ENCODE results near the gene LAMA1.

LAMA1 gene

DNA sequence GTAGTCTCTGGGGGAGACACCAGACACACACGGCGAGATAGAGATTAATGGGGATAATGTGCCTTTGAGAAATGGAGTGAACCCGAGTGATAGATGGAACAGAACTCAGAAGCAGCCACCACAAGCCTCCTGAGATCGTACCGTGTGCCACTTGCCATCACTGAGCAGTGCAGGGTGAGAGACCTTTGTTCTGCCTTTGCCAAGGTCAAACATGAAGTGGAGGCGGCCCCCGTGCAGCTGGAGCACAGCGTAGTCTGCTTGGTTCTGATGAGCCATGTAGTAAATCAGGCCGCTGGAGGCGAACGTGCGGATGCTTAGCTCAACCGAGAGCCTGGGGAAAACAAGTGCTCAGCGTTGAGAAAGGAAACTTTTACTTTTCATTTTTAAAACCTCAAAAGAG, 167.0 kb downstream of the LAMA1 start:
- no peaks in the 10 kb centered on the region for H3K27me3 ChIP-seq (ENCODE audit: control insufficient read depth, insufficient read depth, low read length)
- TF ChIP-seq, protein P1, sequence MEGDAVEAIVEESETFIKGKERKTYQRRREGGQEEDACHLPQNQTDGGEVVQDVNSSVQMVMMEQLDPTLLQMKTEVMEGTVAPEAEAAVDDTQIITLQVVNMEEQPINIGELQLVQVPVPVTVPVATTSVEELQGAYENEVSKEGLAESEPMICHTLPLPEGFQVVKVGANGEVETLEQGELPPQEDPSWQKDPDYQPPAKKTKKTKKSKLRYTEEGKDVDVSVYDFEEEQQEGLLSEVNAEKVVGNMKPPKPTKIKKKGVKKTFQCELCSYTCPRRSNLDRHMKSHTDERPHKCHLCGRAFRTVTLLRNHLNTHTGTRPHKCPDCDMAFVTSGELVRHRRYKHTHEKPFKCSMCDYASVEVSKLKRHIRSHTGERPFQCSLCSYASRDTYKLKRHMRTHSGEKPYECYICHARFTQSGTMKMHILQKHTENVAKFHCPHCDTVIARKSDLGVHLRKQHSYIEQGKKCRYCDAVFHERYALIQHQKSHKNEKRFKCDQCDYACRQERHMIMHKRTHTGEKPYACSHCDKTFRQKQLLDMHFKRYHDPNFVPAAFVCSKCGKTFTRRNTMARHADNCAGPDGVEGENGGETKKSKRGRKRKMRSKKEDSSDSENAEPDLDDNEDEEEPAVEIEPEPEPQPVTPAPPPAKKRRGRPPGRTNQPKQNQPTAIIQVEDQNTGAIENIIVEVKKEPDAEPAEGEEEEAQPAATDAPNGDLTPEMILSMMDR (IDR thresholded peaks at IDR 0.05) = no peak
- no peak overlapping the region for H3K4me2 ChIP-seq (ENCODE audit: low read length)
- H3K79me2 ChIP-seq = no peaks in the 10 kb centered on the region
- H3K9ac ChIP-seq = no peak overlapping the region
- H2AFZ ChIP-seq = no peak overlapping the region
- no peaks in the 10 kb centered on the region for H3K9me3 ChIP-seq (ENCODE audit: control insufficient read depth, low read length)
- no peaks in the 10 kb centered on the region for H3K4me1 ChIP-seq
- H3K4me3 ChIP-seq (ENCODE audit: low read depth, low read length) = no peak overlapping the region
- H3K36me3 ChIP-seq (ENCODE audit: control insufficient read depth, insufficient read depth, low read length) = no peaks in the 10 kb centered on the region
- no peak overlapping the region for H3K27ac ChIP-seq

DNA sequence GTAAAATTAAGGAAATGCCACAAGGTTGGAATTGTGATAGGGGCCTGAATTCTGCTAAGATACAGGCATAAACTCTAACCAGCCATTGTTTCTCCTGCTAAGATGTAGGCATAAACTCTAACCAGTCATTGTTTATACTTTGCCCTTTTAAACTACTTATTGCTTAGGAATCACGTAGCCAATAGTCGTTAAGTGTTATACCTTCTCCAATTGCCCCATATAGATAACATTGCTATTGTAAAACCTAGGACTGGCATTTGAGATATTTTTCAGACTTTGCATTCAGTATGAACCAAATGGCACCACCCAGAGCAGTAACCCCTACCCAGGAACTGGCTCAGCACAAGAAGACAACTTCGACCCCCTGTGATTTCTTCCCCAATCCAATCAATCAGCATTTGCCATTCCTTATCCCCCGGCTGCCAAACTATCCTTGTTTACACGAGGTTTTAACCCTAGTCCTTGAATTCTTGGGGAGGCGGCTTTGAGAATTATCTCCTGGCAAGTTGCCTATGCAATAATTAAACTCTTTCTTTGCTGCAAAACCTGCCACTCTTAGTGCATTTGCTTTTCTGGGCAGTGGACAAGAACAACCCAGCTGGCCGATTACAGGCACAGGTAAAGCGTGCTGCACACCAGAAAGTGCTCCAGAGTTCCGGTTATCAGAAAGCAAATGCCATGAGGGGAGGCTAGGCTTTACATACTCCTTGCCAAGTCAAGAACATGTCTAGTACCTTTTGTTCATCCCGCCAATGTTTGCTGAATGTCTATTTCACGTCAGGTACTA, 167.6 kb downstream of the LAMA1 start:
- no peaks in the 10 kb centered on the region for H3K4me1 ChIP-seq
- TF ChIP-seq, protein P1 (IDR thresholded peaks at IDR 0.05) = no peak
- no peaks in the 10 kb centered on the region for H3K9me3 ChIP-seq (ENCODE audit: control insufficient read depth, low read length)
- no peaks in the 10 kb centered on the region for H3K36me3 ChIP-seq (ENCODE audit: control insufficient read depth, insufficient read depth, low read length)
- no peak overlapping the region for H3K27ac ChIP-seq
- H3K9ac ChIP-seq = no peak overlapping the region
- no peaks in the 10 kb centered on the region for H3K79me2 ChIP-seq
- no peak overlapping the region for H3K4me2 ChIP-seq (ENCODE audit: low read length)
- H3K4me3 ChIP-seq (ENCODE audit: low read depth, low read length) = no peak overlapping the region
- no peak overlapping the region for H2AFZ ChIP-seq
- no peaks in the 10 kb centered on the region for H3K27me3 ChIP-seq (ENCODE audit: control insufficient read depth, insufficient read depth, low read length)

DNA sequence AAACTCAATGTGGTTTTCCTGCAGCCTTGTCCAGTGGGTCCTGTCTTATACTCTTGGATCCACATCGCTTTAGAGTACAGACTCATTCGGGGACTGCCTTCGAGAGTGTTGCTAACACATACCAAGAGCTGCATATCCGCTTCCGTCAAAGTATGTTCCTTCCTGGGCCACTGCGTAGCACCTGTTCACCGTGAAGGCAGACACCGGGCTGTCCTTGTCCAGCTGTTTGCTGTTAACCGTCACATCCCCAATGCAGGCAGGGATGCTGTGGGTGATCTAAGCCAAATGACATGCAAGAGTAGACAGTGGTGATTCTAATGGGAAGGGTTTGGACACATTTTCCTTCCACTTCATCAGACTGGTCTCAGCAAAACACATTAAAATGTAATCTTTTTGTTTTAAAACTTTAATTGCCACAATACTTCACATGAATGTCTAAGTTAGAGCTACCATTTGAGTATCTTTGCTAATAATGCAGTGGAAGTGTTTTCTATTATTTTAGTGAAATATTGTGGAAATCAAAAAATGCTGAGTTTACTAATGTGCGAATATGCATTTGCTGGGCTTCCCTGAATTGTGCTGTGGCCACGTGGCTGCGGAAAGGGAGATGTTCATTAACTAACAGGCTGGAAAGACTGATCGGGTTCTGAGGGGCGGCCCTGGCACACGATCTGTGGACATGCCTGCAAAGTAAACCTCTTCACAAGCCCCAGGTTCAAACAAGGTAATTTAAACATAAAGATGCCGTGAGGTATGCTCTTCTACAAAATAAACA, 169.1 kb downstream of the LAMA1 start:
- Histone ChIP-seq H3K9ac (no peak overlapping the region), H3K4me3 (ENCODE audit: low read depth, low read length) (no peak overlapping the region), H3K27ac (no peak overlapping the region), H3K9me3 (ENCODE audit: control insufficient read depth, low read length) (no peaks in the 10 kb centered on the region), H3K27me3 (ENCODE audit: control insufficient read depth, insufficient read depth, low read length) (no peaks in the 10 kb centered on the region), H3K79me2 (no peaks in the 10 kb centered on the region), H3K4me1 (no peaks in the 10 kb centered on the region), H3K36me3 (ENCODE audit: control insufficient read depth, insufficient read depth, low read length) (no peaks in the 10 kb centered on the region), H3K4me2 (ENCODE audit: low read length) (no peak overlapping the region), H2AFZ (no peak overlapping the region)
- TF ChIP-seq, protein P1 (IDR thresholded peaks at IDR 0.05) = no peak

DNA sequence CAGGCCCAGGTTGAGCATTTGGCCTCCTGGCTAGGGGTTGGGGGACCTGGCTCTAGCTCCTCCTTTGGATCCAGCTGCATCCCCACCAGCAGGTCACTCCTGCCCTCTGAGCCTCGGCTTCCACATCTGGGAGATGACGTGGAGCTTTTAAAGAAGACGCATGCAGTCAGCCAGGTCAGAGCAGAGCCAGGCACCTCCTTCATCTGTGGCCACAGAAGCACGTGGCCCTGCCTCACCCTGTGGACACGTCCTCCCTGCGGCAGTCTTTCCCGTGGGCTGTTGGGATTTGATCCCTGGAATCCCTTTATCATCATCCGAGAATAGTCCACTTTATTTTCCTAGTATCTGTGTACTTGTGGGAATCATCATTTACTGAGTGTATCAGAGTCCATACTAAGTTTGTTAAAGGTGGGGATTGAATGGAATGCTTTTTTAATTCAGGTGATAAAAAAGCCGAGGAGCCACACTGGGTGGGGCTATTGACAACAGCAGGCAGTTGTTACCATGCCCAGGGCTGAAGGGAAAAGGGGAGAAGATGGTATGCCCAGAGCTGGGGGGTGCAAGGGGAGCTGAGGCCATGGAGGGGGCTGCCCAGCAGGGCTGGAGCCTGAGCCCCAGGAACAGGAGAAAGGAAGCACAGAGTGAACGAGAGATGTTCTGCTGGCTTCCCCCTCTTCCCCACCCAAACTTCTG, 170.1 kb downstream of the LAMA1 start:
- TF ChIP-seq, protein P1 (IDR thresholded peaks at IDR 0.05) = no peak
- Histone ChIP-seq H3K27me3 (ENCODE audit: control insufficient read depth, insufficient read depth, low read length) (no peaks in the 10 kb centered on the region), H3K9ac (no peak overlapping the region), H3K79me2 (no peaks in the 10 kb centered on the region), H3K36me3 (ENCODE audit: control insufficient read depth, insufficient read depth, low read length) (no peaks in the 10 kb centered on the region), H3K4me1 (no peaks in the 10 kb centered on the region), H3K4me2 (ENCODE audit: low read length) (no peak overlapping the region), H3K4me3 (ENCODE audit: low read depth, low read length) (no peak overlapping the region), H2AFZ (no peak overlapping the region), H3K9me3 (ENCODE audit: control insufficient read depth, low read length) (no peaks in the 10 kb centered on the region), H3K27ac (no peak overlapping the region)
